Right ventricle myocardium inferior (tissue), 1 donor: ENCODE measurements around the gene HABP2. TPM values are rescaled to one million over a fixed set of nuclear protein-coding genes. Genes with fewer than 3 reads are reported as not detected.

ENCODE experiments used
- ATAC-seq: fragments of 200-7000 bp; cut with Tn5 transposase; one replicate; pipeline ENCODE4 v1.9.1; 2020; ENCODE audit warnings: mild to moderate bottlenecking, moderate library complexity
- DNase-seq: peaks from one replicate; pipeline ENCODE4 v3.0.0; 2021; ENCODE audit errors: missing footprints
- intact Hi-C: fragments of 100-400 bp; cut with DNase I; formaldehyde crosslinking; loops from one replicate; pipeline ENCODE4 v1.11.0; 2022
- total RNA-seq: library from RNA; stranded (reverse); fragmentation: NEBNext Ultra II Directional; extraction: Animal tissue kit (Norgen Biotek cat#: 25700); gene quantifications from one replicate; pipeline ENCODE4 v1.2.1, GENCODE V29; 2021
- donor health status: DM: no; HTN: yes; CAD: no; lungs with severe emphysema.

HABP2 gene
- total RNA-seq, 1 donor from 2014 or later, result not detected

DNA sequence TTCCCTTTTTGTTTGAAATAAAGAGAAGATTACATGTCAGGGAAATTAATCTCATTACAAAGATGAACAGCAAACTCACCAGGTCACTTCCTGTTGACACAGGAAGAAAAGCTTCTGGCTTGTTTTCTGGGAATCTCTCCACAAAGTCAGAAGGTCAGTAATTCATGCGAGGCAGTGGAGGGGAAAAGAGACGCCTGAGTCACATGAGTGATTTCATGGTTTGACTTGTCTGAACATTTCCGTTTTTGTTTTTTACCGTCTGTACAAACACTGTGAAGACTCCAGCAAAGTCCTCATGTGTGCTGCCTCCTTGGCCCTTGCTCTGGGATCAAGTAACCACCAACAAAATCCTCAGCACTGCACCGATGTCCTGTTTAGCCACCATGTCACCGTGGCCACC is 2.5 kb upstream of the HABP2 start:
- DNase-seq (no peak), ATAC-seq (no peak)
- intact Hi-C loops, result no loop called here

DNA sequence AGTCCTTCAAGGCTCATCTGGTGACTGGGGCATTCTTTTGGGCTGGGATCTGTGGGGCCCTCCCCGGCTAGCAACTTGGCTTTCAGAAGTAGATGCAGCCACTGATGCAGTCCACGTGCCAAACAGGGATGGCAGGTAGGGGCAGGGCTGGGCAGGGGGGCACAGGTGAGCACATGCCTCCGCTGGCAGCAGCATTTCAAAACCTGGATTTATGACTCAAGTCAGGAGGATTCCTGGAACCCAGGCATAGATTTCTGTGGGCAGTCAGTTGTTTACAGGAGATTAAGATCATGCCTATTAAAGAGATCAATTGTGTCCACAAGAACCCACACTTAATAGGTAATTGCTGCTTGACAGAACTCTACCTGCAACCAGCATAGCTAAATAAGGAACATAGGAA is 839 bp upstream of the HABP2 start:
- no peak for DNase-seq
- no peak for ATAC-seq
- intact Hi-C loops, result no loop called here

- ATAC-seq (no peak), DNase-seq (no peak)
- intact Hi-C loops, result no loop called here
Observed at GRCh38 chr10:113553149-113553548, 296 bp downstream of the HABP2 start.

- DNase-seq (no peak), ATAC-seq (no peak)
- intact Hi-C loops, result no loop called here
Observed at GRCh38 chr10:113554214-113554613, 1.4 kb downstream of the HABP2 start.

- intact Hi-C loops, result no loop called here
- ATAC-seq (no peak), DNase-seq (no peak)
Observed at GRCh38 chr10:113555245-113555644, 2.4 kb downstream of the HABP2 start.

- intact Hi-C loops, result no loop called here
- no peak for ATAC-seq
- no peak for DNase-seq
Observed at GRCh38 chr10:113555751-113556150, 2.9 kb downstream of the HABP2 start.

DNA sequence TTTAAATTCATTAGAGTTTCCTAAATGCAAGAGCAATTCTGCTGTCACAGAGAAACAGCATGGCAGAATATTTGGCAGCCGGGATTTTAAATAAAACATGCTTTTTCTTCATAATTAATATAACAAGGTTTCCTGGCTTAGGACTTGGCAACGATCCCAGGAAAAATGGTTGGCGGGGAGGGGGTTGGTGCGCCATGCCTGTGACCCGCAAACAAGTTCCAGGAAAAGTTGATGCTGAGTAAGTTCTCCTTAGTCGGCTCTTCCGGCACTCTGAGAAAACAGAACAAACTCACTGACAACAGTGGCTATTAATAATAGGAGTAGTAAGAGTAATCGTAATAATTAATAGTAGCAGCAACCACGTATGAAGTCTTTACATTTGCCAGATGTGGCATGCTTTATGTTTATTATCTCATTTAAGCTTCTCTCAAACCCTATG is 4.6 kb downstream of the HABP2 start:
- ATAC-seq, result no peak
- intact Hi-C loops, result no loop called here

GRCh38 chr10:113557903-113558321 is 5.1 kb downstream of the HABP2 start:
- no peak for DNase-seq
- ATAC-seq, result no peak
- intact Hi-C loops, result no loop called here

More for the DNA sequence above, 4.6 kb downstream of the HABP2 start:
- DNase-seq, result no peak

- no peak for ATAC-seq
- no peak for DNase-seq
- intact Hi-C loops, result no loop called here
Observed at GRCh38 chr10:113560071-113560470, 7.2 kb downstream of the HABP2 start.

DNA sequence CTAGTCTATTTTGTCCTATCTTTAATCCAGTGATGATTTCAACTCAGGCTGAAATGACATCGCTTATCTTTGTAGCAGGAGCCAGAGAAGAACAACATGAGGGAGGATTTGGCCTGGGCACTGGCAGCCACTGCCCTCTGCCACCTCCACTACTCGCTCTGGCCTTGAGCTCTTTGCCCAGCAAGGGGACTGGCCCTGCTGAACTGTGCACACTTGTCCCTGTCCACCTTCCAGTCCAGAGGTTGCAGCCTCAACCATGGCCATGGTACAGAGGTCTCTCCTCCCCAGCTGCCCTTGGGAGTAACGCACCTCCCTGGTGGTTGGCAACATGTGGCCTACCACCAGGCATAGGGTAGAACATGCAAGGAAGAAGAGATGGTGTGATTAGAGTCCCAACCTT is 8.4 kb downstream of the HABP2 start:
- no peak for DNase-seq
- intact Hi-C loops, result no loop called here
- no peak for ATAC-seq

DNA sequence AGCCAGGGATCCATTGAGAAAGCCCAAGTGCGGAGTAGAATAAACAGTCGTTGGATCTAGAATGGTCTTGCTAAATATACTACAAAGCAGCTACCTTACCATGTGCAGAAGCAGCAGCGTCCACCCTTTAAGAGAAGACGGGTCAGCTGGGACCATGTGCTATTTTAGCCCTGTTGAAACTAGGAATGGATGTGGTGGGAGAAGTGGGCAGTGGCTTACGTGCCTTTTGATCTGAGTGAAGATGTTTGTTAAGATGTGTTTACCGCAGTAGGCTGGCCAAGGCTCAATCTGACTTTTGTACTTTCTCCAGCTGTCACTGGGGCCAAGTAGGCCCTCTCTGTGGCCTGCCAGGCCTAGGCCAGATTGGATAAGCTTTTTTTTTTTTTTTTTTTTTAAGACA is 9.2 kb downstream of the HABP2 start:
- intact Hi-C loops, result no loop called here
- no peak for DNase-seq
- peak; percentile 5 for ATAC-seq

DNA sequence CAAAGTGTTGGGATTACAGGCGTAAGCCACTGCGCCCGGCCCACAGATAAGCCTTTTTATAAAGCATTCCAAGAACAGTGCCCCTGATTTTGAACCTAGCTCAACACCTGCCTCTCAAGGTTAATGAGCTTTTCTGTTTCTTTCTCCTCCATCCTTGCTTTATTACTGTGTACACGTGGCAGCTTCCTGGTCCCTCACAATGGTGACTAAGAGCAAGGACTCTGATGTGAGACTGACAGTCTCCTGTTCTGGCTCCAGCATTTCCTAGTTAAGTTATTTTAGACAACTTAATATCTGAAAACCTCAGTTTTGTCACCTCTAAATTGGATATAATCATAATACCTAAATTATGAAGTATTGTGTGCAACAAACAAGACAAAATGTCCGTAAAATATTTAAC is 9.9 kb downstream of the HABP2 start:
- ATAC-seq, result no peak
- no peak for DNase-seq
- intact Hi-C loops, result no loop called here

- peak; percentile 83 for DNase-seq
- intact Hi-C loops, result no loop called here
- peak; percentile 78 for ATAC-seq
Observed at GRCh38 chr10:113563306-113564088, 10.6 kb downstream of the HABP2 start.

DNA sequence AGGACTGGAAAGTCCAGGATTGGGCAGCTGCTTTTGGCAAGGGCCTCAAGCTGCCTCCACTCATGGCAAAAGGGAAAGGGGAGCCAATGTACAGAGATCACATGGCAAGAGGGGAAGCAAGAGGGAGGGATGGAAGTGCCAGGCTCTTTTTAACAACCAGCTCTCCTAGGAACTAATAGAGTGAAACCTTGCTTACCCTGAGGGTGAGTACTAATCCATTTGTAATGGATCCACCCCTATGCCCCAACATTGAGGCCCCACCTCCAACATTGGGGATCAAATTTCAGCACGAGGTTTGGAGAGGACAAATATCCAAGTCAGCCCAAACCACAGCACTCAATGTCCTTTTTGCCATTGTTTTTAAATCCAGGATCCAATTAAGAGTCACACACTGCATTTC is 12.5 kb downstream of the HABP2 start:
- intact Hi-C loops, result no loop called here
- no peak for ATAC-seq
- no peak for DNase-seq

DNA sequence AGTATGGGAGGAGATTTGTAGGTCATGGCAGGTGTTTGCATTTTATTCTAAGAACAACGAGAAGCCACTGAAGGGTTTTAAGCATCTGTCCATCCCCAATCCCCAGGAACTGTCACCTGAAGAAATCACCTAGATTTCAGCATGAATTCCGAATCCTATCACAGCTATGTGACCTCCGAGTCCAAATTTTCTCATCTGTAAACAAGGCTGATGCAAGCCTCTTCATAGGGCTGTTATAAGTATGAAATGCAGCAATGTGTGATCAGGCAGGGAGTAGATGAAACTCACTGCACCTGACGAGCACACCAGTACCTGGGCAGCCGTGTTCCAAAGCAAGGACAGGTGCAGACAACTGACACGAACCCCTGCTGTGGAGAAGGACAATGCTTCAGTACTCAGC is 14.0 kb downstream of the HABP2 start:
- DNase-seq (no peak), ATAC-seq (no peak)
- intact Hi-C loops, result no loop called here

DNA sequence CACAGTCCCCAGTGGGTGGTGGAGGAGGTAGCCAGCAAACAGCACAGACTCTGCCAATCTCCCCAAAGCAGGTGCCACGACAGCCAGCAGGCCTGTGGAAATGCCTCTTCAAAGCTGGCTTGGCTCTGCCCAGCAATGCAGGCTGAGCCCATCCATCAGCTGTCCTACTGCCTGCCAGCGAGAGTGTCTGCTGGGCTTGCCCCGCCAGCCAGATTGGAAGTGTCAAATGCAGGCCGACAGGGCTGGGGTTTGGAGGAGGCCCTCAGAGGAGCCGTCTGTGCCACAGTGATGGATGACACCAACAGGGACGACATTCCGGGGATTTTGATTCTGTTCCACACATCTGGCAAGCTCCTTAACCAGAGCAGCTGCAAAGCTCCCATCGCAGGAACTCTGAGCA is 16.7 kb downstream of the HABP2 start:
- peak; percentile 84 for ATAC-seq
- DNase-seq, result peak; percentile 68
- intact Hi-C loops, result no loop called here

DNA sequence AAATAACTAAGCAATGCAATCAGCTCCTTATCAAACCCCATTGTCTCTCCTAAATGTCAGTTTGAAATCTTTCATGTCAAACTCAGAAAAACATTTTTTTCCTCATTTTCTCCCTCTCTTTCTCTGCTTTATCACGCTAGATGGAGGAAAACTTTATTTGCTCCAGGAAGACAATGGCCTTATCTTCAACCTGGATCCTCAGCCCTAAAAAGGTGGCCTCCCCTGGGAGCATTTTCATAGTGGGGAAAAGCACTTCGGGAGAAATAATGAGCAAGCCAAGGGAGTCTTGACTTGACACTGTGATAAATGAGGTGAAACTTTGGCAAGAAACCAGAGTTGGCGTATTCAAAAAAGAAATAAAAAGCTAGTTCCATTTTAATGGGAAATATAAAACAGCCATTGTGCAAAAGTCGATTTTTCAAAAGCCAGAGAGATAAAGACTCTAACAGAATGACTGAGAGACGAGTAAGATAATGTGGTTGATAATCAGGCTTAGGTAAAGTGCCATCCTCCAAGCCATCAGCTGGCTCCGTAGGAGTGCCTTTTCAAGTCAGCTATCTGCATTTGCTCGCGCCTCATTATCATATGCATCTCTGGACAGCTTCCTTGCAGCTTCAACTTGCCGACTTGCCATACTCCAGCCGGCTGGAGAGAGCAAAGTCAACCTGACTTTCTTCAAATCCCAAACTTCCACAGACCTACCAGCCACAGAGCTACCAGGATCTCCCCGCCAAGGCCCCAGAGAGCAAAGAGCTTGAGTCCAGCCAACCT is 19.9 kb downstream of the HABP2 start:
- no peak for ATAC-seq
- DNase-seq, result no peak
- intact Hi-C loops, result no loop called here

DNA sequence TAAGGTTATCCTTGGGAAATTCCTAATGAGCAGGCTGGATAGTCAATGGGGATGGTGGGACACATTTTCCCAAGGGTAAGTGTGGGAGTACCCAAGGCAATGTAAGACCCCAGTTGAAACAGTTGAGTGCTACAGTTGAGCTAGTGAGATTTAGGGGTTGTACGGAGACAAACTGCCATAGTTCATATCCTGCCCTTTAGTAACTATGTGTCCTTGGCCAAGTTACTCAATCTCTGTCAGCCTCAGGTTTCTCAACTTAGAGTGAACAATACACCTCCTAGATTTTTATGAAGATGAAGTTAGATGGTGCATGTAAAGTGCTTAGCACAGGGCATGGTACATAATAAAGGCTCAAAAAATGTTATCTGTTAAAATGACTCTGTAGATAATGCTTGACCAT is 20.5 kb downstream of the HABP2 start:
- no peak for ATAC-seq
- intact Hi-C loops, result no loop called here
- DNase-seq, result no peak

DNA sequence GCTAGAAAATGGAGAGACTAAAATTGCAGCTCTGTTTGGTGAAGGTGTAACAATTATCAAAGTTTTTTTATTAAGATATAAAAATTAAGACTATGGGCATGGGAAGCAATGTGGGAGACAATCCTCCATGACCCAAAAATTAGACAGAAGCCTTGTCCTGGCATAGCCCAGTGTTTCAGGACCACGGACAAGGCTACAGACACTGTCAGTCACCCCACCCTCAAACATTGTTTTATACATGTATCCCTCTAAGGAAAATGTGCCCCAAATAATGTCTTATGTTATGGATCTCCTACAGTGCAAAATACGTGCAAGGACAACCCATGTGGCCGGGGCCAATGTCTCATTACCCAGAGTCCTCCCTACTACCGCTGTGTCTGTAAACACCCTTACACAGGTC is 24.0 kb downstream of the HABP2 start:
- intact Hi-C loops, result no loop called here
- DNase-seq, result no peak
- no peak for ATAC-seq

GRCh38 chr10:113578773-113579172 is 25.9 kb downstream of the HABP2 start:
- intact Hi-C loops, result no loop called here

More at GRCh38 chr10:113578773-113579172, 25.9 kb downstream of the HABP2 start:
- DNase-seq, result no peak
- no peak for ATAC-seq
